HTR-8/SVneo (cell line): ENCODE measurements around the gene DTHD1.

Experiments
- DNase-seq: peaks from one replicate; pipeline ENCODE4 v3.0.0; 2011; ENCODE audit warnings: low spot score, mixed read lengths; ENCODE audit not compliant: insufficient read length
- FAIRE-seq: peaks from 2 replicates; lab custom pipeline; 2011; peaks lifted over from hg19 to GRCh38; lab: Jason Lieb, UNC

Gene DTHD1

DNA sequence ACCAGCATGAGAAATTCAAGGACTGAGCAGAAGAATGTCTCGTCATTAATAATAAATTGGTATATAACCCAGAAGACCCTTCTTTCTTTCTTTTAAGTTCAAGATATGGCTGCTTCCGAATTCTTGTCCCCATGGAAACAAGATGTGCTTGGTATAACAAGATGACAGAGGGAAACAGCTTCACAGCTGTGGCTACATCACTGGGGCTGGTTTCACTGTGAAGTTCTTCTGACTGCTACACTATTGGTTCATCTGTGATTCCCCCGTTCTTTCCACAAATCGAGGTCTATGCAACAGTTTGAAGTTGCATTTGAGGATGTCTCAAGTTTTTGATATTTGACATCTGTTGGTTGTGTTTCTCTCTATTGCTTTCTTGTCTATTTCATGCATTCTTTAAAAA is 12.3 kb upstream of the DTHD1 start:
- FAIRE-seq (no peak), DNase-seq (no peak)

- no peak for FAIRE-seq
- no peak for DNase-seq
Observed at GRCh38 chr4:36269533-36270173, 11.8 kb upstream of the DTHD1 start.

GRCh38 chr4:36273276-36273675 is 8.1 kb upstream of the DTHD1 start:
- FAIRE-seq = no peak
- no peak for DNase-seq

DNA sequence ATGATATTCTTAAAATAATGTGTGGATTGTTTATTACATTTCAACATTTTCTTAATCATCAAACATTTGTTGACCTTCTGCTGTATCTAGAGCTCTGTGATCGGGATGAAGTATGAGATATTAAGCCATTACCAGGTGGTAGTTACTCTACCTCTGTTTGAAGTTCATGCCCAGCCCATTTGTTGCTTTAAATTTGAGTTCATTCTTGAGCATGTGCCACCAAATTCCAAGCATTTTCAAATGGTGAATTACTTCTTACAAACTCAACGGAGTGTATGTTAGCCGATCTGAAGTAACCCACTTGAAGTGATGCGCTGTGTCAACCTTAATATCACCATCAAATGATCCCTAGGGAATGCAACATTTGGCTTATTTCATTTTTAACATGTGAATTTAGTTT is 7.3 kb upstream of the DTHD1 start:
- FAIRE-seq (no peak), DNase-seq (no peak)

- no peak for FAIRE-seq
Observed at GRCh38 chr4:36277533-36277932, 3.9 kb upstream of the DTHD1 start.

DNA sequence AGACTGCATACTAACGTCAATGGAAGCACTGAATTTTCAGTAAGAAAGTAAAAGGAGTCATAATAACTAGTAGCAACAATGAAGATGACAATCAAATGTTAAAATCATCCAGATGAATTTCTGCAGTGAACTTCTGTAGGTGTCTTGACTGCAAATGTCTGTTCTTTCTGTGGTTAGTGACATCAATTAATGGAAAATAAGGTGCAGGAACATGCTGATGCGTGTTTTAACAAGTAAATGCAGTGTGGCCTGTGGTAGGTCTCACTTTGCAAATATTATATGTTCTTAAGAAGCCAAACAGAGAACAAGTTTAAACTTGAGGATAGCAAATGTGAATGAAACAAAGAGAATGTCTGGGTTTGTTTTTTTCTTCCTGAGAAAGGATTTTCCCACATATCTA is 2.6 kb upstream of the DTHD1 start:
- FAIRE-seq = no peak
- no peak for DNase-seq

More at GRCh38 chr4:36277533-36277932, 3.9 kb upstream of the DTHD1 start:
- no peak for DNase-seq

GRCh38 chr4:36280555-36280954 is 861 bp upstream of the DTHD1 start:
- FAIRE-seq (no peak), DNase-seq (no peak)

GRCh38 chr4:36282503-36283030 is 1.2 kb downstream of the DTHD1 start:
- FAIRE-seq = no peak

GRCh38 chr4:36283912-36284465 is 2.6 kb downstream of the DTHD1 start:
- FAIRE-seq = no peak
- no peak for DNase-seq

More at GRCh38 chr4:36282503-36283030, 1.2 kb downstream of the DTHD1 start:
- no peak for DNase-seq

GRCh38 chr4:36285784-36286480 is 4.5 kb downstream of the DTHD1 start:
- FAIRE-seq (no peak), DNase-seq (no peak)

GRCh38 chr4:36286481-36286871 is 5.1 kb downstream of the DTHD1 start:
- DNase-seq (no peak), FAIRE-seq (no peak)

DNA sequence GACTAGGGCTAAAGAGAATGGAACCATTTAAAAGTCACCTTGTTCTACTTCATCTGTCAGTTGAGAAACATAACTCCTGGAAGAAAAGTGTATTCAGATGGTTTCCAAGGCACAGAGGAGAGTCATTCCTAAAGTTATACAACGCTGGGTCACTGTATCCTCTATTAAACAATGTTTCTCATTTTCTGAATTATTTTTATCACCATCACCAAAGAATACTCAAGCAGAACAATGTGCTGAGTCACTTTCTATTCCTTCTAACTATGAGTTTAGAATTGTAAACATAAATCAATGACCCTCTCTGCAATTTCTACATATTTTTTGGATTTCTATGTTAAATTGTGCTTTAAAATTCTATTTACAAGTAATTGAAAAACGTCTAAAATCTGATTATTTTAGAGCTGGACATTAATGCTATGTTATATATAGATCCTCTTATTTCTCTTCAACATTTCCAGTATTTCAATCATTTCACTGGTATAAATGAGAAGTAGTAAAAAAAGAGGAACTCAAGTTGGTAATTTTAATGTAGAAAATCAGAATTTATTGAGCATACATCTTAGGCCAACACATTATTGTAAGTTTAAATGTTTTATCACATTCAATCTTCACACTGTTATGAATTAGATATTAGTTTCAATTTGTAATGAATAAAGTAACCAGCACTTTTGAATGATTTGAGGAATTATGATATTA is 7.5 kb downstream of the DTHD1 start:
- no peak for FAIRE-seq
- no peak for DNase-seq

DNA sequence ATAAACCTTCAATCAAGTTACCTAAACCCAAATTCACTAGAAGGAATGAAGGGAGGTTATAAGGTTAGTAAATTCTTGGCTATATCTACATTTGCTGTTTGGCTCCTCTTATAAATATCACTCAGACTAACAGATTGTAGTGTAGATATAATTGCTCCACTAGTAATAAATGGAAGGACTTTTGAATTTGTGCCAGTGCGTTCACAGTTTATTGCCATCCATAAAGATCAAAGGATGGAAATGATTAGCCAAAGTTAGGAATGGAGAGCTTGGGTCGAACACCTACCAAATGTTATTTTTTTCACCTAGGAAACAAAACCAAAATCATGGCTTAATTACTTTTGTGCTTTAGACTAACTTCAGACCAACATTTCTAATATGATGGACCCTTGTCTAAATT is 9.2 kb downstream of the DTHD1 start:
- DNase-seq = no peak
- FAIRE-seq = no peak

DNA sequence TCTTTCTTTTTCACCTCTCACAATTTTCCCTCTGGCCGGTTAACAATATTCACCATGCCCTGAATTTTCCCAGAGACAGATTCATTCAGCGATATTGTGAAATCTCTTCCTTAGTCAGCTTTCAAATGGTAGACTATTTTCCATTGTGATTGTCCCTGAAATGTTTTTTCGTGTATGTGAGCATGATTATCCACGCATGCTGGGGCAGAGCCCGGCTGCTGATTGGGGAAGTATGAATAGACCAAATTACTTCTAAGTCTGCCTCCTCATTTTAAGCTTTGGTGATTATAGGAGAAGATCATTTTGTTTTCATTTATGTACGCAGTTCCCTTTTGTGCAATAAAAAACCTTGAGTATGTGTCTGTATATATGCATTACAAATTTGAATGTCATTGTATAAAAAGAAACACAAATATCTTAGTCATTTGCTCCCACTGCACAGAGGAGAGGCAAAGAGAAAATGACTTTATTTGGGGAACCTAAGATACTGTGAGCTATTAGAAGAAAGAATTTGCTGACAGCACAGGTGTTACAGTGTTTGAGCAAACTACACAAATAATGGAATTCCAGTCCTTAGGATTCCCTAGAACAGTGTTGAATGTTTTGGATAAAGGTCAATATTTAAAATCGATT is 11.3 kb downstream of the DTHD1 start:
- FAIRE-seq = no peak
- DNase-seq = no peak

GRCh38 chr4:36301127-36301526 is 19.7 kb downstream of the DTHD1 start:
- no peak for DNase-seq
- no peak for FAIRE-seq

GRCh38 chr4:36303426-36304137 is 22.2 kb downstream of the DTHD1 start:
- no peak for FAIRE-seq
- no peak for DNase-seq

- DNase-seq (no peak), FAIRE-seq (no peak)
Observed at GRCh38 chr4:36304138-36304681, 22.8 kb downstream of the DTHD1 start.

- FAIRE-seq (no peak), DNase-seq (no peak)
Observed at GRCh38 chr4:36308150-36308549, 26.7 kb downstream of the DTHD1 start.

DNA sequence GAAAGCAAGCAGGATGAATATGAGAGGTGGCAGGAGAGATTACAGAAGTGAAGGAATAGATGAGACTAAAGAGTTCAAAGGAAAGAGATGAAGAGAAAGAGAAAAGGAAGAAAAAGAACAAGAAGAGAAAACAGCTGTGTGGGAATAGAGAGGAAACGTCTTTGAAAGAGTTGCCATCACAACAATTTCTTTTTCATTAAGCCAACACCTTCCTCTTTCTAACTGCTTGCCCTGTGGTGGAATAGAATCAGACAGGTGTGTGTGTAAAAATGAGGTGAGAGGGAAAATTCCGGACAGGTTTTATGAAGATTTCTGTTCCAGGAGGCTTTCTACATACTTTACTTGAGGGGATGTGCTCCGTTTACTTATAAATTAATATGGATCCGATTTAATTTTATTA is 28.8 kb downstream of the DTHD1 start:
- DNase-seq (no peak), FAIRE-seq (no peak)

DNA sequence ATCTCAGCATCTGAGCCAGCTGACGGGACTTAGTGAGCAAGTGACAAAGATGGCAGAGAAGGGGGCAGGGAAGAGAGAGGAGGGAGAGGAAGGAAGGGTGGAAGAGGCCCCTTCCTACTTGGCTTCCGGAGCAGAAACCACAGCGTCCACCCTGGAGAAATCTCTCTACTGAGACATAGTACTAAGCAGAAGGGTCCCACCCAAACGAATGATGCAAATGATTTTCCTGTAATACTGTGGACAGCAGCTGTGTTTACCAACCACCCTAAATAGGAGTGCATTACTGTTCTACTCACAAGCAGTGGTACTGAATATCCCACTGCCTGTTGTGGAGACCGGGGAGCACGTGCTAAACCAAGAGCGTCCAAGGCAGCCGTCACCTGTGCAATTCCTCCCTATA is 29.4 kb downstream of the DTHD1 start:
- DNase-seq = no peak
- no peak for FAIRE-seq
